Thymus (tissue), 11 donors: ENCODE results near the gene RPS6KA4. TPM values are rescaled to one million over a fixed set of nuclear protein-coding genes. Genes with fewer than 3 reads are reported as not detected.

Experiments
- DNase-seq, 9 donors: peaks; one replicate each; pipeline ENCODE4 v3.0.0-alpha.2; 2013; ENCODE audit warnings: low spot score in 9 of 9, low read depth in 6 of 9, missing footprints in 1 of 9
- H3K27ac ChIP-seq, 2 donors: one replicate each; pipeline ENCODE4 v1.5.1; 2013; ENCODE audit warnings: control low read depth in 1 of 2, low read depth in 1 of 2, low read length in 1 of 2, mild to moderate bottlenecking in 1 of 2, moderate library complexity in 1 of 2
- H3K27me3 ChIP-seq, 2 donors: one replicate each; pipeline ENCODE4 v1.5.1; 2013; ENCODE audit warnings: low read length in 1 of 2; ENCODE audit not compliant: control insufficient read depth in 2 of 2, insufficient read depth in 1 of 2
- H3K36me3 ChIP-seq, 2 donors: one replicate each; pipeline ENCODE4 v1.5.1; 2013; ENCODE audit warnings: low read length in 1 of 2, mild to moderate bottlenecking in 1 of 2, moderate library complexity in 1 of 2; ENCODE audit not compliant: control insufficient read depth in 2 of 2, insufficient read depth in 2 of 2
- H3K4me1 ChIP-seq, 2 donors: one replicate each; pipeline ENCODE4 v1.5.1; 2013; ENCODE audit warnings: low read length in 2 of 2; ENCODE audit not compliant: control insufficient read depth in 2 of 2, insufficient read depth in 2 of 2
- H3K4me3 ChIP-seq, 2 donors: one replicate each; pipeline ENCODE4 v1.5.1; 2013; ENCODE audit warnings: low read length in 2 of 2, control low read depth in 1 of 2, mild to moderate bottlenecking in 1 of 2
- H3K9me3 ChIP-seq, 2 donors: one replicate each; pipeline ENCODE4 v1.5.1; 2013; ENCODE audit warnings: low read length in 1 of 2, mild to moderate bottlenecking in 1 of 2; ENCODE audit not compliant: control insufficient read depth in 2 of 2, insufficient read depth in 1 of 2
- WGBS: extraction: QIAGEN DNeasy Blood & Tissue Kit; methylation state at CpG from one replicate; pipeline ENCODE4 v1.1.7; 2013; 5-methylcytosine and 5-hydroxymethylcytosine counted together
- polyA plus RNA-seq: library from polyadenylated mRNA; stranded (reverse); fragments of 200-250 nt; gene quantifications from one replicate; pipeline ENCODE4 v1.2.3, GENCODE V29; 2013
- total RNA-seq: library from RNA; stranded (reverse); fragments of 120-200 nt; gene quantifications from one replicate; pipeline ENCODE4 v1.2.4, GENCODE V29; 2013
- donor health status: healthy.

The RPS6KA4 gene
- total and polyA plus RNA-seq, 2 donors: 17.8 to 24.6 TPM

DNA sequence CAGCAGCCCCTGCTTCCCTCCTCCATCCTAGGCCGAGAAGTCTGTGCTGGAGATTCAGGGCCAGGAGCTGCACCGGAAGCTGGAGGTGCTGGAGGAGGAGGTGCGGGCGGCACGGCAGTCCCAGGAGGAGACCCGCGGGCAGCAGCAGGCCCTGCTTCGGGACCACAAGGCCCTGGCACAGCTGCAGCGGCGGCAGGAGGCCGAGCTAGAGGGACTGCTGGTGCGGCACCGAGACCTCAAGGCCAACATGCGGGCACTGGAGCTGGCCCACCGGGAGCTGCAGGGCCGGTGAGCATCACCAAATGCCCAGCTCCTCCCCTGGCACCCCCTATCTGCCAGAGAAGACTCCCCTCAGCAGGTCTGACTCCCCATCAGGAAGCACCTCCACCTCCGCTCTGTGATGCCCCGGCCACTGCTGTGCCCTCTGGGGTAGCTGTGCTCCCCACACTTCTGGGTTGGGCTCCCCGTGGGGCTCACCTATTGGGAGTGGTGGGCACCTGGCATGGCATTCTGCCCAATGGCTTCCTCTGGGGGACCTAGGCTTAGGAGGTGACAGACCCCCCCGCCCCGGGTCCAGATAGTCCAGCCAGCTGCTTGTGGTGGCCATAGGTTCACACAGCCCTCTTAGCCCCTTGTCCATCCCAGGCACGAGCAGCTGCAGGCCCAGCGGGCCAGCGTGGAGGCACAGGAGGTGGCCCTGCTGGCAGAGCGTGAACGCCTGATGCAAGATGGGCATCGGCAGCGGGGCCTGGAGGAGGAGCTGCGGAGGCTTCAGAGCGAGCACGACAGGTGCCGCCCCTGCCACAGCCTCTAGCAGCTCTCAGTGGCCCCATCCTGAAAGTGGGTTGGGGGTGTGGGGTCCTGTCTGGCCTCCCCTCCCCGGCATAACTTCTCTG lies 6.6 kb upstream of the RPS6KA4 start:
- no peak for DNase-seq
- peaks cover 27 to 52% of the 10 kb centered on the region in 2 donors for H3K36me3 ChIP-seq
- no peak overlapping the region for H3K4me3 ChIP-seq
- H3K27me3 ChIP-seq: no peaks in the 10 kb centered on the region
- H3K9me3 ChIP-seq: no peaks in the 10 kb centered on the region
- H3K4me1 ChIP-seq: peaks cover 4 to 11% of the 10 kb centered on the region in 2 donors
- WGBS: 97% methylated on average over 33 of the region's 33 CpGs
- no peak overlapping the region for H3K27ac ChIP-seq

DNA sequence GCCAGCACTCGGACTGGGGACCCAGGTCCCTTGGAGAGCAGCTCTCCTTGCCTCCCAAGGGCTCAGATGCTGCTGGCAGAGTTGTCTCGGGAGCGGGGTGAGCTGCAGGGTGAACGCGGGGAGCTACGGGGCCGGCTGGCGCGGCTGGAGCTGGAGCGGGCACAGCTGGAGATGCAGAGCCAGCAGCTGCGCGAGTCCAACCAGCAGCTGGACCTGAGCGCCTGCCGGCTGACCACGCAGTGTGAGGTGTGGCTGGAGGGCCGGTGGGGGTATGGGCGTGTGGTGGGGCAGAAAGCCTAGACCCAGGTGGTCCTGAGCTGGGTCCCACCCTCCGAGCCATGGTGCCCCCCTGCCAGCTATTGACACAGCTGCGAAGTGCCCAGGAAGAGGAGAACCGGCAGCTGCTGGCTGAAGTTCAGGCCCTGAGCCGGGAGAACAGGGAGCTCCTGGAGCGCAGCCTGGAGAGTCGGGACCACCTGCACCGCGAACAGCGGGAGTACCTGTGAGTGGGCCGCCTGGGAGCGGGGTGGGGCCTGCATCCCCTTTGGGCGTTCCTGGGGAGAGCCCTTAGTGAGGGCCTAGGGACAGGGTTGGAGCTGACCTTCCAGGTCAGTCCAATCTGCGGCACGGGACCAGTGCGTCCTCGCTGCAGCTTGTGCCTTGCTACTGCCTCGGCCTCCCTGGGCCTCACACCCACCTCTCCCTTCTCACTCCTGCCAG lies 5.8 kb upstream of the RPS6KA4 start:
- H3K36me3 ChIP-seq: peaks cover 26 to 52% of the 10 kb centered on the region in 2 donors
- 96% methylated on average over 34 of the region's 34 CpGs for WGBS
- no peak overlapping the region for H3K4me3 ChIP-seq
- no peak for DNase-seq
- H3K9me3 ChIP-seq: no peaks in the 10 kb centered on the region
- peaks cover 5 to 19% of the 10 kb centered on the region in 2 donors for H3K4me1 ChIP-seq
- no peak overlapping the region for H3K27ac ChIP-seq
- H3K27me3 ChIP-seq: no peaks in the 10 kb centered on the region

DNA sequence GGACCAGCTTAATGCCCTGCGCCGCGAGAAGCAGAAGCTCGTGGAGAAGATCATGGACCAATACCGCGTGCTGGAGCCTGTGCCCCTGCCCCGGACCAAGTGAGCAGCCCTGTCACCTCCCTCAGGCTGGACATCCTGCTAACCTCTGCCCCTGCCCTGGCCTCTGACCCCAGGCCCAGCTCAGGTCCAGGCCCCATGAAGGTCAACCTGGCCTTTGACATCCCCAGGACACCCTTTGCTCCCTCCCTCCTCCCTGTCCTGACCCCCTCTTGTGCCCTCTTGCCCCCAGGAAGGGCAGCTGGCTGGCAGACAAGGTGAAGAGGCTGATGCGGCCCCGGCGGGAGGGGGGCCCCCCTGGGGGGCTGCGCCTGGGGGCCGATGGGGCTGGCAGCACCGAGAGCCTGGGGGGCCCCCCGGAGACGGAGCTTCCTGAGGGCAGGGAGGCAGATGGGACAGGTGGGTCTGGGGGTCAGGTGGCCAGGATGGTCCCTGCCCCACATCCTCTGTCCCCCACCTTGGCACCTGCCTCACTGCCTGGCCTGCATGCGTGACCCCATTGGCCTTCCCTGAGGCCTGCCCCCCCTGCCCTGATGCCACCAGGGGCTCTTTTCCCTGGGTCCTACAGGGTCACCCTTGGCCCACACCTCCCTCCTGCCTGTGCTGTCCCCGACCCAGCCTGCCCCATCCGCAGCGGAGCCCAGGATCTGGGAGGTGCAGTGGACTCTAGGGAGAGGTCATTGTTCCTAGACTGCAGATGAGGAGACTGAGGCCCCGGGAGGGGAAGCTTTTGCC lies 5.1 kb upstream of the RPS6KA4 start:
- WGBS: 93% methylated on average over 20 of the region's 20 CpGs
- H3K9me3 ChIP-seq: no peaks in the 10 kb centered on the region
- H3K4me1 ChIP-seq: peaks cover 13 to 26% of the 10 kb centered on the region in 2 donors
- H3K27me3 ChIP-seq: peaks cover 0 to 2% of the 10 kb centered on the region in 2 donors
- no peak overlapping the region for H3K4me3 ChIP-seq
- no peak overlapping the region for H3K27ac ChIP-seq
- DNase-seq: no peak
- peaks cover 21 to 49% of the 10 kb centered on the region in 2 donors for H3K36me3 ChIP-seq

DNA sequence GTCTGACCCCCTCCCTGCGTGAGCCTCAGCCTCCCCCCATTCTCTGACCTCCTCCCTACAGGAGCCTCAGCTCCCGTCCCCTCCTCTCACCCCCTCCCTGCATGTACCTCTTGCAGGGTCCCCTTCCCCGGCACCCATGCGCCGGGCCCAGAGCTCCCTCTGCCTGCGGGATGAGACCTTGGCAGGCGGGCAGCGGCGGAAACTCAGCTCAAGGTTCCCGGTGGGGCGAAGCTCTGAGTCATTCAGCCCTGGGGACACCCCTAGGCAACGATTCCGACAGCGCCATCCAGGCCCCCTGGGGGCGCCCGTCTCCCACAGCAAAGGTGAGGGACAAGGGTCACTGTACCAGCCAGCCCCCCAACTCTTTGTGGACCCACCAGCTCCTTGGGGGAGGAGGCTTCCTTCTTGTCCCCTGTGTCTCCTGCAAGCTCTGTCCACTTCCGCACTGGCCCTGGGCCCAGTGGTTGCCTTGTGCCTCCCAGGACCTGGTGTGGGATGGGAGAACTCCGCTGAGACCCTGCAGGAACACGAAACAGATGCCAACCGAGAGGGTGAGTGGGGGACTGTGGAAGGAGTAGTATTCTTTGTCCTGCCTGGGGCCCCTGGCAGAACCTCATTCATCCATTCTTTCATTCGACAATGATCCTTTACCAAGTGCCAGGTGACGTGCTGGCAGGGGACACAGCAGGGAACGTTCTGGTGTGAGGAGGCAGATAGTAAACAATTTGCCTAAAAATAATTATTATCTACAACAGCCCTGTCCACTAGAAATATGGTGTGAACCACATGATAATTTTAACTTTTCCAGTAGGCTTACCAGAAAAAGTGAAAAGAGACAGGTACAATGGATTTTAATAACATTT lies 3.7 kb upstream of the RPS6KA4 start:
- Histone ChIP-seq H3K27ac (peak overlapping the region in 1 of 2 donors; percentile 15), H3K4me3 (no peak overlapping the region), H3K4me1 (peaks cover 22 to 38% of the 10 kb centered on the region in 2 donors), H3K36me3 (peaks cover 16 to 39% of the 10 kb centered on the region in 2 donors), H3K27me3 (peaks cover 0 to 4% of the 10 kb centered on the region in 2 donors), H3K9me3 (no peaks in the 10 kb centered on the region)
- peak in 5 of 9 donors; percentile 57 to 85 (median 74) for DNase-seq
- 30% methylated on average over 23 of the region's 23 CpGs for WGBS

DNA sequence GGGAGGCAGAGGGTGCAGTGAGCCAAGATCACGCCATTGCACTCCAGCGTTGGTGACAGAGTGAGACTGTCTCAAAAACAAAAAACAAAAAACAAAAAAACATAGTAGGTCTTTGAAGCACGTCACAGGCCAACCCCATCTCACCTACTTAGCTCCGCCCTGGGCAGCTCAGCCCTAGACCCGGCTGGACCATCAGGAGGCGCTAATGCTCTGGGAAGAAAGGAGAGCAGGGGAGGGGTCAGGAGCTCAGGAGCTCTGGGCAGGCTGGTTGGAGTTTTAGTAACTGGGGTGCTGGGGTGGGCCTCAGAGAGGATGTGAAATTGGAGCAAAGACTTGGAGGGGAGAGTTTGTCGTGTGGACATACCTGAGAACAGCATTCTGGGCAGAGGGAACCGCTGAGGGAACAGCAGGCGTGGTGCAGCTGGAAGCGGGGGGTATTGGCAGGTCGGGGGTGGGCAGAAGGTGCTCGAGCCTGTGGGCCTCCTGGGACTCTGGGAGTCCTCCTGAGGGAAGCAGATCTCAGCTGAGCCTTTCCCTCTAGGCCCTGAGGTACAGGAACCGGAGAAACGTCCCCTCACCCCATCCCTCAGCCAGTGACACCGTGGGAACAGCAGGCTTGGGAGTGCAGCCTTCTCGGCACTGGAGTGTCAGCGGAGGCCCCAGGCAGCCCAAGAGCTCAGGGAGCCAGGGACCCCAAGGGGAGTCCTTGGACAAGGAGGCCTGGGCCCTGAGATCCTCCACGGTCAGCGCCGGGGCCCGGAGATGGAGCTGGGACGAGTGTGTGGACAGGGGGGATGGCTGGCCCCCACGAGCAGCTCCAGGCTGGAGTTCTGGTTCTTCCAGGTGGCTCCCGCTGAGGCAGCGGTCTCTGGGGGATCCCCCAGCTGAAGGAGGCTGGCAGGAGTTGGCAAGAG lies 2.2 kb upstream of the RPS6KA4 start:
- peaks cover 0 to 3% of the 10 kb centered on the region in 2 donors for H3K9me3 ChIP-seq
- H3K4me1 ChIP-seq: peaks cover 25 to 53% of the 10 kb centered on the region in 2 donors
- peaks cover 20 to 35% of the 10 kb centered on the region in 2 donors for H3K36me3 ChIP-seq
- no peak overlapping the region for H3K27ac ChIP-seq
- no peak for DNase-seq
- H3K27me3 ChIP-seq: peaks cover 0 to 4% of the 10 kb centered on the region in 2 donors
- no peak overlapping the region for H3K4me3 ChIP-seq
- WGBS: 95% methylated on average over 25 of the region's 25 CpGs

DNA sequence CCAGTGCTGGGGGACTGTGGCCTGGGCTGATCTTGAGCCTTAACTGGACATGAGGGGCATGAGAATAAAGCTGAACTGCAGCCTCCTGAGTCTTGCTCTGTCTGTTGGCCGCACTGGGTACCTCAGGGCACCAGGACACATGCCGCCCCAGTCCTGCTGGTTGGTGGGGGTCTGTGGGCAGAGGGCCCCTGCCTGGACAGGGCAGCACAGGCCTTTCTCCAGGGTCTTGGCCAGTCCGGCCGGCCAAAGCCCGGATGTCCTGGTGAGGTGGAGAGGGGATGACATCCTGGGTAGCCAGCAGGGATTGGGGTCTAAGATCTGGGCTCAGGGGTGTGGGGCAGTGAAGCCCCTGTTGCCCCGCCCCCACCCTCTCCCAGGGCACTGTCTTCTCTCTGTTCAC lies 1.5 kb upstream of the RPS6KA4 start:
- Histone ChIP-seq H3K4me3 (no peak overlapping the region), H3K27me3 (peaks cover 0 to 4% of the 10 kb centered on the region in 2 donors), H3K4me1 (peaks cover 25 to 54% of the 10 kb centered on the region in 2 donors), H3K27ac (no peak overlapping the region), H3K36me3 (peaks cover 24 to 35% of the 10 kb centered on the region in 2 donors), H3K9me3 (peaks cover 0 to 3% of the 10 kb centered on the region in 2 donors)
- DNase-seq: no peak
- over 99% methylated on average over 6 of the region's 6 CpGs for WGBS

DNA sequence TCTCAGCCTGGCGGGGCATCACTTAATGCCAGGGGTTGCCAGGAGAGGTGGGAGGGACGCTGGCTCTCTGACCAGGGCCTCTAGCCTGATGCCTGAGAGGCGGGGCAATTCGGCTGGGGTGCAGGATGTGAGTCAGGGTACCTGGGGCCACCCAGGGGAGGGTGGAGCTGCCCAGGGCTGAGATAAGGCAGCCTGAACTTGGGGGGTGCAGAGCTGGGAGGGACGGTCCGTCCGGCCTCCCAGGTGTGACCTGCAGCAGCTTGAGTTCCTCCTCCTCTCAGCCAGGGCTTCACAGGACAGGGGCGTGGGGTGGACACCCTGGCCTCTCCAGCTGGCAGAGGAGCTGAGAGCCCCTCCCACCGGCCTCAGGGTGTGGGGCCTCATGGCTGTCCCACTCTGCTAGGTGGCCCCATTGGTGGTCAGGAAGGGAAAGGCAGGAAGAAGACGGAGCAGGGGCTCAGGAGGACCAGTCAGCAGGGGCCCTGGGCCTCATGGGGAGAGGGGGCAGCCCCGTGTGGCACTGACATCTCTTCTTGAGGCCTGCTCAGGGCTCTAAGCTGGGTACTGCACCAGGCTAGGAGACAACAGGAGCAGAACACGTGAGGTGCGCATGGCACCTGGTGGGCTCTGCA lies 942 bp upstream of the RPS6KA4 start:
- 86% methylated on average over 13 of the region's 13 CpGs for WGBS
- H3K36me3 ChIP-seq: peaks cover 29 to 32% of the 10 kb centered on the region in 2 donors
- H3K9me3 ChIP-seq: peaks cover 0 to 3% of the 10 kb centered on the region in 2 donors
- peaks cover 25 to 54% of the 10 kb centered on the region in 2 donors for H3K4me1 ChIP-seq
- H3K27me3 ChIP-seq: peaks cover 0 to 4% of the 10 kb centered on the region in 2 donors
- no peak overlapping the region for H3K27ac ChIP-seq
- DNase-seq: no peak
- no peak overlapping the region for H3K4me3 ChIP-seq
